Measurements from ENCODE around the gene ARAP1. TPM values are rescaled to one million over a fixed set of nuclear protein-coding genes. Genes with fewer than 3 reads are reported as not detected.

The ARAP1 gene
- total RNA-seq, 1 experiment from 2014 or later, result 73.6 TPM

DNA sequence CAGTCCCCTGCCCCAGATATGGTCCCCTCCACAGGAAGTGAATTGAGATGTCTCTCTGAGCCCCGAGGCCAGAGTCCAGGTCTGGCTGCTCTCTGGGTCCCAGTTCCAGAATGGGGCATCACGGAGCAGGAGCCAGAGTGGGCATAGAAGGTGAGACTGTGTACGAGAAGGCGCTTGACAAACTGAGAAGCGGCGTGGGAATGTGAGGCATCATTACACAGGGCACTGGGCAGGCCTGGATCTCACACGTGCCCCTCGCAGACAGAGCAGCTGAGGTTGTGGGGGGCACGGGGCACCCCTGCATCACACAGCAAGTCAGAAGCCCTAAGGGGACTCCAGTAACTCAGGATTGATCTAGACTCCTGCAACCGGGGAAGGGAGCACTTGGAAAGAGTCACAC is 32.5 kb upstream of the ARAP1 start:
- ChIA-PET CTCF (no interaction called here), POLR2A (interaction anchor here (0.6 kb wide), 1 partner anchor 29 kb away, joined by 3 read pairs; no protein-coding TSS in a partner anchor)
- no peaks in the 10 kb centered on the region; the same call in 1 of the 2 replicates for H3K36me3 ChIP-seq (ENCODE audit: control insufficient read depth, insufficient read depth, low read length)
- no peak overlapping the region for H3K27ac ChIP-seq (ENCODE audit: low read length)
- in situ Hi-C loops (cut with HindIII; ENCODE audit: low pct_unique_long_range_greater_than_20kb, low sequenced_read_pairs), result no loop called here
- BruUV-seq (replicated peaks), result no TSS peak
- H3K27me3 ChIP-seq (ENCODE audit: control insufficient read depth, insufficient read depth, low read length), result no peaks in the 10 kb centered on the region
- H3K4me1 ChIP-seq (ENCODE audit: control insufficient read depth, insufficient read depth, low read length), result peaks cover 9% of the 10 kb centered on the region; the same call in 1 of the 2 replicates
- DNase-seq (ENCODE audit: low read depth, low spot score), result no peak
- TF ChIP-seq, protein P1, sequence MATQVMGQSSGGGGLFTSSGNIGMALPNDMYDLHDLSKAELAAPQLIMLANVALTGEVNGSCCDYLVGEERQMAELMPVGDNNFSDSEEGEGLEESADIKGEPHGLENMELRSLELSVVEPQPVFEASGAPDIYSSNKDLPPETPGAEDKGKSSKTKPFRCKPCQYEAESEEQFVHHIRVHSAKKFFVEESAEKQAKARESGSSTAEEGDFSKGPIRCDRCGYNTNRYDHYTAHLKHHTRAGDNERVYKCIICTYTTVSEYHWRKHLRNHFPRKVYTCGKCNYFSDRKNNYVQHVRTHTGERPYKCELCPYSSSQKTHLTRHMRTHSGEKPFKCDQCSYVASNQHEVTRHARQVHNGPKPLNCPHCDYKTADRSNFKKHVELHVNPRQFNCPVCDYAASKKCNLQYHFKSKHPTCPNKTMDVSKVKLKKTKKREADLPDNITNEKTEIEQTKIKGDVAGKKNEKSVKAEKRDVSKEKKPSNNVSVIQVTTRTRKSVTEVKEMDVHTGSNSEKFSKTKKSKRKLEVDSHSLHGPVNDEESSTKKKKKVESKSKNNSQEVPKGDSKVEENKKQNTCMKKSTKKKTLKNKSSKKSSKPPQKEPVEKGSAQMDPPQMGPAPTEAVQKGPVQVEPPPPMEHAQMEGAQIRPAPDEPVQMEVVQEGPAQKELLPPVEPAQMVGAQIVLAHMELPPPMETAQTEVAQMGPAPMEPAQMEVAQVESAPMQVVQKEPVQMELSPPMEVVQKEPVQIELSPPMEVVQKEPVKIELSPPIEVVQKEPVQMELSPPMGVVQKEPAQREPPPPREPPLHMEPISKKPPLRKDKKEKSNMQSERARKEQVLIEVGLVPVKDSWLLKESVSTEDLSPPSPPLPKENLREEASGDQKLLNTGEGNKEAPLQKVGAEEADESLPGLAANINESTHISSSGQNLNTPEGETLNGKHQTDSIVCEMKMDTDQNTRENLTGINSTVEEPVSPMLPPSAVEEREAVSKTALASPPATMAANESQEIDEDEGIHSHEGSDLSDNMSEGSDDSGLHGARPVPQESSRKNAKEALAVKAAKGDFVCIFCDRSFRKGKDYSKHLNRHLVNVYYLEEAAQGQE (IDR thresholded peaks at IDR 0.05; ENCODE audit: insufficient read depth in 1 of 2, low read depth in 2 of 2, low read length in 1 of 2), result no peak
- TF ChIP-seq POLR2AphosphoS5 (IDR thresholded peaks at IDR 0.05; ENCODE audit: low read depth, low read length), result no peak
- TF ChIP-seq TCF7L2 (IDR thresholded peaks at IDR 0.05; ENCODE audit: low read depth, low read length), result no peak
- no peak for TF ChIP-seq CTCF (IDR thresholded peaks at IDR 0.05)
- TF ChIP-seq SIN3A (IDR thresholded peaks at IDR 0.05; ENCODE audit: borderline replicate concordance, insufficient read depth, low read depth, low read length), result no peak
- H3K4me3 ChIP-seq (ENCODE audit: low read depth in 2 of 2, low read length in 2 of 2), result no peak overlapping the region
- no peaks in the 10 kb centered on the region for H3K9me3 ChIP-seq (ENCODE audit: control insufficient read depth, insufficient read depth, low read depth, low read length)
- no peak for ATAC-seq
- intact Hi-C loops (cut with micrococcal nuclease; ENCODE audit: unreplicated experiment), result no loop called here

GRCh38 chr11:72783144-72783905 is 31.1 kb upstream of the ARAP1 start:
- TF ChIP-seq SIN3A (IDR thresholded peaks at IDR 0.05; ENCODE audit: borderline replicate concordance, insufficient read depth, low read depth, low read length) (no peak), CTCF (IDR thresholded peaks at IDR 0.05) (no peak), POLR2AphosphoS5 (IDR thresholded peaks at IDR 0.05; ENCODE audit: low read depth, low read length) (no peak), TCF7L2 (IDR thresholded peaks at IDR 0.05; ENCODE audit: low read depth, low read length) (no peak)
- TF ChIP-seq, protein P1 (IDR thresholded peaks at IDR 0.05; ENCODE audit: insufficient read depth in 1 of 2, low read depth in 2 of 2, low read length in 1 of 2), result no peak
- ATAC-seq, result no peak
- peaks cover 9% of the 10 kb centered on the region; the same call in 1 of the 2 replicates for H3K4me1 ChIP-seq (ENCODE audit: control insufficient read depth, insufficient read depth, low read length)
- no peaks in the 10 kb centered on the region for H3K27me3 ChIP-seq (ENCODE audit: control insufficient read depth, insufficient read depth, low read length)
- no TSS peak for BruUV-seq (replicated peaks)
- ChIA-PET CTCF (interaction anchor here (0.6 to 0.9 kb wide), 2 partner anchors 9 to 546 kb away, joined by 3 to 5 read pairs; no protein-coding TSS in a partner anchor), POLR2A (no interaction called here)
- no peaks in the 10 kb centered on the region; the same call in 1 of the 2 replicates for H3K36me3 ChIP-seq (ENCODE audit: control insufficient read depth, insufficient read depth, low read length)
- H3K9me3 ChIP-seq (ENCODE audit: control insufficient read depth, insufficient read depth, low read depth, low read length), result no peaks in the 10 kb centered on the region
- intact Hi-C loops (cut with micrococcal nuclease; ENCODE audit: unreplicated experiment), result no loop called here
- no peak for DNase-seq (ENCODE audit: low read depth, low spot score)
- in situ Hi-C loops (cut with HindIII; ENCODE audit: low pct_unique_long_range_greater_than_20kb, low sequenced_read_pairs), result no loop called here
- H3K4me3 ChIP-seq (ENCODE audit: low read depth in 2 of 2, low read length in 2 of 2), result no peak overlapping the region
- no peak overlapping the region for H3K27ac ChIP-seq (ENCODE audit: low read length)

Measured in Panc1 (cell line).